GM12864 (cell line): ENCODE data around the gene FCSK.

Experiments used
- DNase-seq: peaks from one replicate; pipeline ENCODE4 v3.0.0-alpha.2; 2011; ENCODE audit warnings: low read depth
- H3K4me3 ChIP-seq: 2 replicates; pipeline ENCODE4 v1.5.1; 2011; ENCODE audit warnings: mild to moderate bottlenecking, low read depth, low read length, control low read depth
- CTCF ChIP-seq: IDR thresholded peaks from 2 replicates; pipeline ENCODE4 v1.5.1; 2011; ENCODE audit warnings: low read depth, mild to moderate bottlenecking, moderate library complexity, low read length, control low read depth, inconsistent platforms; ENCODE audit errors: missing control alignments

FCSK gene

GRCh38 chr16:70427786-70428177 lies 26.6 kb upstream of the FCSK start:
- H3K4me3 ChIP-seq = peak overlapping the region; percentile 34
- TF ChIP-seq CTCF = no peak
- DNase-seq = no peak

GRCh38 chr16:70428178-70428998 lies 26.0 kb upstream of the FCSK start:
- peak overlapping the region; percentile 34 for H3K4me3 ChIP-seq
- DNase-seq = no peak
- TF ChIP-seq CTCF = no peak

GRCh38 chr16:70429888-70430666 lies 24.3 kb upstream of the FCSK start:
- no peak for TF ChIP-seq CTCF
- no peak for DNase-seq
- no peak overlapping the region for H3K4me3 ChIP-seq

- H3K4me3 ChIP-seq = no peak overlapping the region; the same call in 1 of the 2 replicates
- no peak for TF ChIP-seq CTCF
- peak; percentile 95 for DNase-seq
Observed at GRCh38 chr16:70430667-70431536, 23.5 kb upstream of the FCSK start.

GRCh38 chr16:70432356-70432722 lies 22.1 kb upstream of the FCSK start:
- no peak for TF ChIP-seq CTCF
- peak overlapping the region; percentile 34; the same call in 1 of the 2 replicates for H3K4me3 ChIP-seq

GRCh38 chr16:70432723-70433457 lies 21.5 kb upstream of the FCSK start:
- DNase-seq = peak; percentile 72
- peak overlapping the region; percentile 34 for H3K4me3 ChIP-seq
- TF ChIP-seq CTCF = no peak

More at GRCh38 chr16:70432356-70432722, 22.1 kb upstream of the FCSK start:
- DNase-seq = no peak
